Measurements from ENCODE around the gene SPTAN1. TPM values are rescaled to one million over a fixed set of nuclear protein-coding genes. Genes with fewer than 3 reads are reported as not detected.
"Not testable (repeated sequence)": the region's sequence is repeated elsewhere in the genome, so short reads cannot be mapped to it uniquely, and the experiment has no call there.

Gene SPTAN1
- total RNA-seq, result 161 TPM

- ATAC-seq, result peak; percentile 94
Observed at GRCh38 chr9:128552153-128552743, at the start of gene SPTAN1. Gene SPTAN1 (plus strand): TSS chr9:128552587. CDS start chr9:128566741, 14,154 bp downstream.

GRCh38 chr9:128503415-128503825 lies 49.0 kb upstream of the SPTAN1 start:
- not testable (repeated sequence) for ATAC-seq

- ATAC-seq, result peak; percentile 16
Observed at GRCh38 chr9:128503870-128504269, 48.5 kb upstream of the SPTAN1 start.

GRCh38 chr9:128504485-128505413 lies 47.6 kb upstream of the SPTAN1 start, which contains the start of gene GLE1:
Gene GLE1 (plus strand): TSS chr9:128504719. CDS start chr9:128504806, 87 bp downstream.
- peak; percentile 98 for ATAC-seq

GRCh38 chr9:128505414-128505765 lies 47.0 kb upstream of the SPTAN1 start:
- no peak for ATAC-seq

GRCh38 chr9:128505906-128506305 lies 46.5 kb upstream of the SPTAN1 start:
- not testable (repeated sequence) for ATAC-seq

GRCh38 chr9:128512820-128513219 lies 39.6 kb upstream of the SPTAN1 start:
- ATAC-seq, result no peak

GRCh38 chr9:128521956-128522355 lies 30.4 kb upstream of the SPTAN1 start:
- ATAC-seq, result no peak

- ATAC-seq, result peak; percentile 62
Observed at GRCh38 chr9:128523199-128523925, 29.0 kb upstream of the SPTAN1 start.

- ATAC-seq, result peak; percentile 38
Observed at GRCh38 chr9:128526720-128527119, 25.7 kb upstream of the SPTAN1 start.

GRCh38 chr9:128528445-128529160 lies 23.8 kb upstream of the SPTAN1 start:
- peak; percentile 31 for ATAC-seq

- no peak for ATAC-seq
Observed at GRCh38 chr9:128529191-128529590, 23.2 kb upstream of the SPTAN1 start.

- peak; percentile 29 for ATAC-seq
Observed at GRCh38 chr9:128532581-128532980, 19.8 kb upstream of the SPTAN1 start.

- ATAC-seq, result no peak
Observed at GRCh38 chr9:128540634-128541360, 11.6 kb upstream of the SPTAN1 start.

GRCh38 chr9:128546504-128546903 lies 5.9 kb upstream of the SPTAN1 start:
- ATAC-seq, result no peak

GRCh38 chr9:128548876-128549275 lies 3.5 kb upstream of the SPTAN1 start:
- no peak for ATAC-seq

- no peak for ATAC-seq
Observed at GRCh38 chr9:128550226-128550625, 2.2 kb upstream of the SPTAN1 start.

- no peak for ATAC-seq
Observed at GRCh38 chr9:128550770-128551656, 1.4 kb upstream of the SPTAN1 start.

GRCh38 chr9:128551657-128552152 lies 682 bp upstream of the SPTAN1 start:
- no peak for ATAC-seq

GRCh38 chr9:128552744-128553440 lies 505 bp downstream of the SPTAN1 start:
- ATAC-seq, result peak; percentile 52
